GM03348 (cell line): ENCODE measurements around the gene ARVCF.

Experiments
- DNase-seq: peaks from one replicate; pipeline ENCODE4 v3.0.0; 2012; ENCODE audit warnings: low spot score

Gene ARVCF

DNA sequence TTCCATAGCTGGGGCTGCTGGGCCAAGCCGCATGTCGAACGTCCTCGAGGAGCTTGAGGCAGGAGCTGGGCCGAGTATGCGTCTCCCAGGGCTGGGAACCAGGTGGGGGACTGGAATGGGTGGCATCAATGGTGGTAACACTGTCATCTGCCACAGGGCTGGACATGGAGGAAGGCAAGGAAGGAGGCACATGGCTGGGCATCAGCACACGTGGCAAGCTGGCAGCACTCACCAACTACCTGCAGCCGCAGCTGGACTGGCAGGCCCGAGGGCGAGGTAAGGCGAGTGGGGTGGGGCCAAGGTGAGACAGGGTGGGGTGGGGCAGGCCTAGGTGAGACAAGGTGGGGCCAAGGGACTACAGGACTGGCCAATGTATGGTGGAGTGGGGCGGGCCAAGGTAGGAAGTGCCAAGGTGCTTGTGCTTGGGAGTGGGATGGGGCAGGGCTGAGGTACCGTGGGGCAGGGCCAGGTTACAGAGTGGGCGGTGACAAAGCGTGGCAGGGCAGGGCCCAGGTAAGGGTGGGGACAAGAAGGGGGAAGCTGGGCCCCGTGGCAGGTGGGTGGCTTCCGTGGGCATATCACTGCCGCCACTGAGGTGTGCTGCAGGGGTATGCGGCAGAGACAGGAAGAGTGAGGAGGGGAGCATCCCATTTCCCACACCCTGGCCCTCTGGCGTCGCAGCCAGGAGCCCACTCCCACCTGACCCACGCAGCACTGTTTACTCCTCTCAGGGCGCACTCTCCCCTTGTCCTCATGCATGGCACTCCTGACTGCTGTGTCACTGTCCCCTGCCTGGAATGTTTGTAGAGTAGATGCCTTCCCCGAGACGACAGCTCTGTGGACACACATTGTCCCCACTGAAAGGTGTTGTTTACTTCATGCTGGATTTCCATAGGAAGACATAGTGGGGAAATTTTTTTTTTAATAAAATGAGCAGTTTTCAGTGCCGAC lies 36.0 kb upstream of the ARVCF start:
- DNase-seq, result no peak

DNA sequence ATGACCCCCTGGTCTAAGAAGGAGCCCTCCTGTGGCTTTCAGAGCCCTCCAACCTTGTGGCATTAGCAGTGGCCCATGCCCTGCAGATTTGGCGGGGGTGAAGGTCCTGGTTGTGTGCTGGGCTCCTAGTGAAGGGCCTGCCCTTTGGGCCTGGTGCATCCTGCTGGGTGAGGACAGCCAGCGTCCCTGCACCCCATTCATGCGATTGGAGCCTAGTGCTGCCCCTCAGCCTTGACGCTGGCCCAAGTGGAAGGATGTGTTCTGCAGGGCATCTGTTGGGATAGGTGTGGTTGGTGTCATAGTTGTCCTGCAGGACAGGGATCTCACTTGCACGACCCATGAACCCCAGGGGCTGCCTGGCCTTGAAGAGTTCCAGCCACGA lies 35.3 kb upstream of the ARVCF start:
- DNase-seq, result no peak

DNA sequence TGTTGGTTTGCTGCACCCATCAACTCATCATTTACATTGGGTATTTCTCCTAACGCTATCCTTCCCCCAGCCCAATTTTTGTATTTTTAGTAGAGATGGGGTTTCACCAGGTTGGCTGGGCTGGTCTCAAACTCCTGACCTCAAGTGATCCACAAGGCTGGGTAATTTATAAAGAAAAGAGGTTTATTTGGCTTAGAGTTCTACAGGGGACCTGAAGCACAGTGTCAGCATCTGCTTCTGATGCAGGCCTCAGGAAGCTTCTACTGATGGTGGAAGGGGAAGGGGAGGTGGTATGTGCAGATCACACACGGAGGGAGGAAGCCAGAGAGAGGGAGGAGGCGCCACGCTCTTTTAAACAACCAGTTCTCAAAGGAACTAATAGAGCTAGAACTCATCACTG lies 30.1 kb upstream of the ARVCF start:
- no peak for DNase-seq

- no peak for DNase-seq
Observed at GRCh38 chr22:20044495-20045151, 28.0 kb upstream of the ARVCF start.

DNA sequence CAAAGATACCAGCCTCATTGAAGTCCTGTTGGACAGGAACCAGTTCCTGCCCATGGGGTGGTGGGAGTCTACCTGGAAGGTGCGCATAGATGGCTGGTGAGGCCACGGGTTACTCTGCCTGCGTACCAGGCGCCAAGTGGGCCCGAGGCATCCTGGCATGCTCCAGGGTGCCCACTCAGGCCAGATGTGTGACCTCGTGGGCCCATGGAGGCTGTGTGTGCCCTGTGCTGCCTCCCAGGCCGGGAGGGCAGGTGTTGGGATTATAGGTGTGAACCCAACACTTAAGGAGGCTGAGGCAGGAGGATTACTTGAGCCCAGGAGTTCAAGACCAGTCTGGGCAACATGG lies 27.3 kb upstream of the ARVCF start:
- no peak for DNase-seq

GRCh38 chr22:20043057-20043996 lies 26.7 kb upstream of the ARVCF start:
- no peak for DNase-seq

GRCh38 chr22:20040327-20041200 lies 23.9 kb upstream of the ARVCF start:
- no peak for DNase-seq

GRCh38 chr22:20039683-20040325 lies 23.2 kb upstream of the ARVCF start:
- no peak for DNase-seq

GRCh38 chr22:20038574-20038973 lies 22.0 kb upstream of the ARVCF start:
- no peak for DNase-seq

- DNase-seq, result no peak
Observed at GRCh38 chr22:20037419-20037818, 20.8 kb upstream of the ARVCF start.

DNA sequence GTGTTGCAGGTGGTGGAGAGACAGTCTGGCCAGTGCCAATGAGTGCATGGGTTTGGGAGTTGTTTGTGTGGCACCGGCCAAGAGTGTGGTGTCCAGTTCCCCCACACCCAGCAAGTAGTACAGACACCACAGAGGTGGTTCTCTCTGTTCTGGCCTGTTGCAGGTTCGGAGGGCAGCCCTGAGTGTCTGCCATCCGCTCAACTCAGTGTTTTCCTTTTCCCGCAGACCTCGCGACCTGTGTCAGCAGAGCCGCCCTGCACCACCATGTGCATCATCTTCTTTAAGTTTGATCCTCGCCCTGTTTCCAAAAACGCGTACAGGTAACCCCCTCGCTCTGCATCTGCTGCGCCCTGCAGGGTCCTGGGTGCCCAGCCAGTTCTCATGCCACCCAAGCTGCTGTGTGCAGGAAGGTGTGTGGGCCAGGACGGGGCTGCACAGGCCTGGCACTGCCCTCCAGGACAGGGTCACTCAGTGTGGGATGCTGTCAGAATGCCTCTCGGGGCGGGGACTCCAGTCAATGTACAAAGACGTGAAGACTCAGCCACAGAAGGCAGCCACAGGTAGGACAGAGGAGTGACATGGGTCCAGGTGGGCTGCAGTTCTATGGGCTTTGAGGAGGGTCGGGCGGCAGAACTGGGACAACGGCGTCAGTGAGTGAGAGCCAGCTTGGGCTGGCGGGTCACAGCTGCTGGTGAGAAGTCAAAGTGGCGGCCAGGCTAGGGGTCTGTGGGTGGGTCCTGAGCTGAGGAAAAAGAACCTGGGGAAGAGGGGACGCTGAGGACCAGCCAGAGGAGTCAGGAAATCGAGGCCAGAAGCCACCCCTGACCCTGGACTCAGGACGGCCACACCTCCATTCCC lies 20.1 kb upstream of the ARVCF start:
- no peak for DNase-seq

DNA sequence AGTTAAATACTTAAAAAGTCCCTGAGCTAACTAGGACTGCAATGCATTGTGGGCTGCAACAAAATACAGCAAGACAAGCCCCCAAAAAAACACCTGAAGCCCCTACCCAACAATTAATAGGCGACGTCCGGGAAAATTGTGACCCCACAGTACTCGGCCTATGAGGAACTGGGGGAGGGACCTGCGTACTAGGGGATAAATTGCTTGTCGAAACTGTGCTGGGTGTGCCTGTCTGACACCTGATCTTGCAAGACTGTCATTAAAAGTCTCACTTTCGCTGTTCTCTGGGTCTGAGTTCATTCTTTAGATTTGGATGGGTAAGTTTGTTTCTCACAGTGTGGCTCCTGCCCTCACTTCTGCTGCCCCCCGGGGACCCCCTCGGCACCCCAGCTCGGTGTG lies 19.5 kb upstream of the ARVCF start:
- no peak for DNase-seq

DNA sequence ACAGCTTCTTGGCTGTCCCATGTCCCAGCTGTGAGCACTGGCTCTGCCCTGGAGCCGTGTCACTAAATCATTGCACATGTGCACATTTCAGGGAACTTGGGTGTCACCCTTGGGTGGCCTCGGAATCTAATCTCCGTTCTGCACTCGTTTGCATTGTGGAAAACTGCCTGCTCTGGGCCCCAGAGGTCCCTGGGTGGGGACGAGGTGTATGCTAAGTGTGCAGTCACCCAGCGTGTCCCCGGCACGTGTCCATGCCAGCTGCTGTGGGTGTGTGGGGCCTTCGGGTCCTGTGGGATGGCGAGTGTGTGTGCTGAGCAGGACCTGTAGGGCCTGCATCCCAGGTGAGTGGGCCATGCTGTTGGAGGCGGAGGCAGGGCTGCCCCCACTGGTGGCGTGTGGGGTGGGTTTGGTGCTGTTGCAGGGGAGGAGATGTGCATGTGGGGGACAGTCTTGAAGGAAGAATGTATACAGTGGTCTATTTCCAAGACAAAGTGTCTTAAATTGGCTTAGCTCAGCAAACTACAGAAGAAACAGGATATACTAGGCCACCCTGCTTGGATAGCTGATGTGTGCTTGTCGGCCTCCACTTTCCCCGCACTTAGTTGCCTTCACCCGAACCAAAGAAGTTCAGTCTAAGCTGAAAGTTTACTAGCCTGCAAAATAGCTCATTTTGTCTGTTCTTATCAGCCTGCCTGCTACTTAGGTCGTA lies 18.9 kb upstream of the ARVCF start:
- DNase-seq, result no peak

DNA sequence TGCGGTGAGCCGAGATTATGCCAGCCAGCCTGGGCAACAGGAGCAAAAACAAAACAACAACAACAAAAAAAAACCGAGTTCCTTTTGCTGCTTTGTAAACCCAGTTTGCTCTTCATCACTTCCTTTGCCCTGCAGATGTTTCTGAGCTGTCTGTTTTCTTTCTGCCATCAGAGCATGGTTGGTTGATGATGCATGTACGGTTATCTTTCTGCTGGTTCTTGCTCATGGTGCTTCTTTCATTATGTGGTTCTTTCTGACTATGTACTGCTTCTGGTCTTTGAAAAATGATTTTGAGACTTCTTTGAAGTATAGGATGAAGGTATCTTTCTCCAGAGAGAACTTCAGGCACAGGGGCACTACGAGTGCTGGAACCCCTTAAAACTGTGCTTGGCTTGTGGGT lies 17.5 kb upstream of the ARVCF start:
- DNase-seq, result no peak

GRCh38 chr22:20033045-20033706 lies 16.6 kb upstream of the ARVCF start:
- DNase-seq, result no peak

DNA sequence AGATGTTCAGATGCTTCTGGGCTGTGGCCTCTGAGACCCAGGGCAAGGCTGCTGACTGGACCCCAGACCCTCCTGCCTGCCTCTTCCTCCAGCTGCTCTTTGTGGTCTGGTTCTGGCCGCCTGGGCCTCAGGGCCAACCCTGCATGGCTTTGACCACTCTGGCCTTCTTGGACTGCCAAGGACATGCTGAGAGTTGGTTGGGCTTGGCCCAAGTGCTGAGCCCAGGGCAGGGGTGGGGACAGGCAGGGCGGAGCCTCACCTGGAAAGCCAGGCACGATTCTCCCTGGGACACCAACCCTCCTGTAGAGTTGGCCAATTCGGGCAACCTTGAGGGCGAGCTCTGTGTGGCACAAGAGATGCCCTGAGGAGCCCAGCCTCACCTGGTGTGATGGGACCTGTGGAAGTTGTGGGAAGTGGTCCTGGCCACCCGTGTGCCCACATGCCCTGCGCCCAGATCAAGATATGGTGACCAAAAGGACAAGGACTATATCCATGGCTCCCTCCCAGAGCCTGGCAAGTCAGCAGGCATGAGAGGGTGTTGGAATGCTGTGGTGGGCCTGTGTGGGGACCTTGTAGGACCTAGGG lies 15.9 kb upstream of the ARVCF start:
- DNase-seq, result no peak

- DNase-seq, result no peak
Observed at GRCh38 chr22:20031732-20032406, 15.2 kb upstream of the ARVCF start.
